Liver (tissue), 9 donors: ENCODE results near the gene PARVG. TPM values are rescaled to one million over a fixed set of nuclear protein-coding genes. Genes with fewer than 3 reads are reported as not detected.

Source experiments
- DNase-seq: peaks from one replicate; pipeline ENCODE4 v3.0.0-alpha.2; 2017; ENCODE audit warnings: low spot score
- H3K27ac ChIP-seq, 2 donors: one replicate each; pipeline ENCODE4 v1.7.0; 2013; ENCODE audit warnings: inconsistent platforms in 2 of 2, low read length in 2 of 2, control low read depth in 1 of 2, low read depth in 1 of 2, mild to moderate bottlenecking in 1 of 2
- H3K27me3 ChIP-seq, 4 donors: one replicate each; pipeline versions ENCODE4 v1.6.1 to v1.7.0; 2013; ENCODE audit warnings: low read length in 3 of 4, inconsistent platforms in 1 of 4, mild to moderate bottlenecking in 1 of 4, moderate library complexity in 1 of 4; ENCODE audit not compliant: control insufficient read depth in 4 of 4, insufficient read depth in 4 of 4
- H3K36me3 ChIP-seq, 4 donors: one replicate each; pipeline versions ENCODE4 v1.6.1 to v1.7.0; 2013; ENCODE audit warnings: low read length in 3 of 4, mild to moderate bottlenecking in 3 of 4, low read depth in 1 of 4, moderate library complexity in 1 of 4; ENCODE audit not compliant: control insufficient read depth in 4 of 4, insufficient read depth in 3 of 4
- H3K4me1 ChIP-seq, 4 donors: one replicate each; pipeline versions ENCODE4 v1.6.1 to v1.7.0; 2013; ENCODE audit warnings: low read length in 3 of 4, mild to moderate bottlenecking in 3 of 4, moderate library complexity in 1 of 4; ENCODE audit not compliant: control insufficient read depth in 4 of 4, insufficient read depth in 4 of 4
- H3K4me3 ChIP-seq, 3 donors: one replicate each; pipeline versions ENCODE4 v1.6.1 to v1.7.0; 2013; ENCODE audit warnings: low read length in 3 of 3, control low read depth in 1 of 3, low read depth in 1 of 3, mild to moderate bottlenecking in 1 of 3
- H3K9ac ChIP-seq, 2 donors: one replicate each; pipeline ENCODE4 v1.7.0; 2013; ENCODE audit warnings: low read length in 2 of 2, mild to moderate bottlenecking in 2 of 2, moderate library complexity in 2 of 2, control low read depth in 1 of 2, low read depth in 1 of 2
- H3K9me3 ChIP-seq, 4 donors: one replicate each; pipeline versions ENCODE4 v1.6.1 to v1.7.0; 2013; ENCODE audit warnings: low read length in 3 of 4; ENCODE audit not compliant: control insufficient read depth in 4 of 4
- CTCF ChIP-seq: fragments of 150-350 bp; IDR thresholded peaks from 2 replicates; pipeline ENCODE4 v1.5.1; 2017; ENCODE audit warnings: improper control_type of control experiment, low read depth, low read length; ENCODE audit not compliant: missing input control
- EGR1 ChIP-seq, 2 donors: IDR thresholded peaks; 2 replicates each; pipeline ENCODE4 v1.6.1; 2016 to 2018; ENCODE audit warnings: antibody characterized with exemption in 2 of 2, low read depth in 2 of 2
- FOXA1 ChIP-seq: IDR thresholded peaks from 2 replicates; pipeline ENCODE4 v1.6.1; 2016; ENCODE audit warnings: antibody characterized with exemption
- FOXA2 ChIP-seq: IDR thresholded peaks from 2 replicates; pipeline ENCODE4 v1.6.1; 2016; ENCODE audit warnings: antibody characterized with exemption
- GABPA ChIP-seq, 2 donors: IDR thresholded peaks in 1 of 2; conservative IDR thresholded peaks in 1 of 2; 2 replicates each; pipeline ENCODE4 v1.6.1; 2016; ENCODE audit warnings: antibody characterized with exemption in 2 of 2, mild to moderate bottlenecking in 1 of 2, moderate library complexity in 1 of 2
- HNF4A ChIP-seq, 2 donors: conservative IDR thresholded peaks; 2 replicates each; pipeline ENCODE4 v1.6.1; 2016; ENCODE audit warnings: antibody characterized with exemption in 2 of 2, mild to moderate bottlenecking in 2 of 2
- HNF4G ChIP-seq: IDR thresholded peaks from 2 replicates; pipeline ENCODE4 v1.6.1; 2016; ENCODE audit warnings: antibody characterized with exemption
- JUND ChIP-seq, 2 donors: IDR thresholded peaks; 2 replicates each; pipeline ENCODE4 v1.6.1; 2016; ENCODE audit warnings: antibody characterized with exemption in 2 of 2
- NR2F2 ChIP-seq: IDR thresholded peaks from 2 replicates; pipeline ENCODE4 v1.6.1; 2016; ENCODE audit warnings: antibody characterized with exemption
- RAD21 ChIP-seq, 2 donors: IDR thresholded peaks; 2 replicates each; pipeline ENCODE4 v1.6.1; 2016; ENCODE audit warnings: antibody characterized with exemption in 2 of 2, mild to moderate bottlenecking in 2 of 2
- REST ChIP-seq: IDR thresholded peaks from 2 replicates; pipeline ENCODE4 v1.6.1; 2016; ENCODE audit warnings: antibody characterized with exemption, mild to moderate bottlenecking
- RXRA ChIP-seq, 2 donors: IDR thresholded peaks; 2 replicates each; pipeline ENCODE4 v1.6.1; 2017 to 2018; ENCODE audit warnings: antibody characterized with exemption in 2 of 2, mild to moderate bottlenecking in 1 of 2
- SP1 ChIP-seq: IDR thresholded peaks from 2 replicates; pipeline ENCODE4 v1.6.1; 2018; ENCODE audit warnings: antibody characterized with exemption, mild to moderate bottlenecking
- TAF1 ChIP-seq: conservative IDR thresholded peaks from 2 replicates; pipeline ENCODE4 v1.6.1; 2016; ENCODE audit warnings: antibody characterized with exemption, mild to moderate bottlenecking
- YY1 ChIP-seq: IDR thresholded peaks from 2 replicates; pipeline ENCODE4 v1.6.1; 2016; ENCODE audit warnings: antibody characterized with exemption, mild to moderate bottlenecking
- WGBS: extraction: QIAGEN DNeasy Blood & Tissue Kit; methylation state at CpG from one replicate; pipeline ENCODE4 v1.1.7; 2013; 5-methylcytosine and 5-hydroxymethylcytosine counted together
- polyA plus RNA-seq, 2 donors: library from polyadenylated mRNA; stranded (reverse) in 1 of 2; unstranded in 1 of 2; fragments of 200-250 nt in 1 of 2; fragments of >200 nt in 1 of 2; fragmentation: Nextera tagmentation in 1 of 2; extraction: Ambion mirVana in 1 of 2; gene quantifications; one replicate each; pipeline versions ENCODE4 v1.2.1 to v1.2.3, GENCODE V29; 2013 to 2015
- total RNA-seq, 2 donors: library from RNA; depleted of rRNA; stranded (reverse); fragments of >200 nt; gene quantifications; one replicate each; pipeline ENCODE4 v1.2.3, GENCODE V29; 2014
- TF ChIP-seq, protein P1 (sequence below): IDR thresholded peaks from 2 replicates; pipeline ENCODE4 v1.6.1; 2016; ENCODE audit warnings: antibody characterized with exemption
- TF ChIP-seq, protein P2 (sequence below): IDR thresholded peaks from 2 replicates; pipeline ENCODE4 v1.6.1; 2016; ENCODE audit warnings: antibody characterized with exemption
- donor health status: healthy.
- donor health status: healthy.
- donor health status: healthy.
- donor health status: healthy.
- donor health status: healthy.

The PARVG gene
- total and polyA plus RNA-seq, 4 donors: 4.0 to 12.1 (median 6.6) TPM

DNA sequence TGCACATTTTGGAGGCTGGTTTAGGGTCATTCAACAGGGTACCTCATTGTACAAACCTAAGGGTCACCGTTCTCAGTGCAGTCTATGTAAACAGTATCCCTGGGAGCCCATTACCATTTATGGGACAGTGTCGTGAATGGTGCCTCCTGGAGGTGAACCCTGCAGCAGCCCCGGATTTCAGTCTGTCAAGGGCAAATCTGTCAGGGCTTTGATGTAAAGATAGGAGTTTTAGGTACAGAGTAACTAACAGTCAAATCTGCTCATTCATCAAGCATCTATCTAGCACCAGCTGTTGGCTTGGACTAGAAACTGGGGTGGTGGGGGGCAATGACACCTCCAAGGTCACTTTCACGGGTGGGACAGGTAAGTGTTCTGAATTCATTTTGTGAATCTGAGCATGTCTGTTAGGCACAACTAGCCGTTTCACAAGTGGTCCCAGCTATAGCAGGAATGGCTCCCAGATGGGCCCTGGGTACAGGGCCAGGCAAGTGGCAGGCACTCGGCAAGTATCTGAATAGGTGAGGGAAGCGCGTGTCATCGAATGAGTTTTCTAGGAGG lies 63.6 kb downstream of the PARVG start (continued):
- TF ChIP-seq REST (no peak), HNF4G (no peak), JUND (IDR thresholded peaks at IDR 0.05) (no peak), HNF4A (conservative IDR thresholded peaks at IDR 0.05) (no peak), EGR1 (IDR thresholded peaks at IDR 0.05; ENCODE audit: low read depth in 2 of 2) (no peak), FOXA2 (no peak), FOXA1 (no peak), SP1 (no peak)
- TF ChIP-seq, protein P1, sequence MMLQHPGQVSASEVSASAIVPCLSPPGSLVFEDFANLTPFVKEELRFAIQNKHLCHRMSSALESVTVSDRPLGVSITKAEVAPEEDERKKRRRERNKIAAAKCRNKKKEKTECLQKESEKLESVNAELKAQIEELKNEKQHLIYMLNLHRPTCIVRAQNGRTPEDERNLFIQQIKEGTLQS: no peak

DNA sequence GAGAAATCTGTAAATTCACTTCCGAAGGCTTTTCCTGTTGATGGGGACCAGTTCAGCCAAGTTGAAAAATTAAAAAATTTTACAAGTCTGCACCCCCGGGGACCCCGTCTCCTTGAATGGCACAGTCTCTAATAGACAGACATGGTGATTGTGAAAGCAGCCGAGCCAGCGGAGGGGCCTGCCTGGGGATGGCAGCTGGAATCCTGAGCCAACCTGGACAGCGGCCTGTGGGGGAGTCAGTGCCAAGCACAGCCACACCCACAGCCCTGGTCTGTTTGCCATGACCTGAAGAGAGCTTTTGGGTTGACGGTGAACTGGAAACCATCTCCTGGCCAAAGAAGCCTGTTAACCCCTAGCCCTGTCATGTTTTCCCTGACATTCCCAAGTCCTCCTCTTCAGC lies 64.7 kb downstream of the PARVG start:
- TF ChIP-seq, protein P1: no peak
- no peak for TF ChIP-seq FOXA2
- TF ChIP-seq EGR1 (IDR thresholded peaks at IDR 0.05; ENCODE audit: low read depth in 2 of 2): no peak
- TF ChIP-seq JUND (IDR thresholded peaks at IDR 0.05): no peak
- TF ChIP-seq NR2F2: no peak
- TF ChIP-seq RXRA (IDR thresholded peaks at IDR 0.05): no peak
- TF ChIP-seq, protein P2, sequence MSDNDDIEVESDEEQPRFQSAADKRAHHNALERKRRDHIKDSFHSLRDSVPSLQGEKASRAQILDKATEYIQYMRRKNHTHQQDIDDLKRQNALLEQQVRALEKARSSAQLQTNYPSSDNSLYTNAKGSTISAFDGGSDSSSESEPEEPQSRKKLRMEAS: no peak
- TF ChIP-seq TAF1: no peak
- DNase-seq: no peak
- H3K9me3 ChIP-seq: peaks cover 2 to 8% (median 6%) of the 10 kb centered on the region in 4 donors
- no peaks in the 10 kb centered on the region for H3K4me1 ChIP-seq
- no peak overlapping the region for H3K9ac ChIP-seq
- H3K27me3 ChIP-seq: peaks cover 0 to 4% (median 0%) of the 10 kb centered on the region in 4 donors
- WGBS: 64% methylated on average over 7 of the region's 7 CpGs
- no peaks in the 10 kb centered on the region for H3K36me3 ChIP-seq
- H3K4me3 ChIP-seq: no peak overlapping the region
- H3K27ac ChIP-seq: no peak overlapping the region

DNA sequence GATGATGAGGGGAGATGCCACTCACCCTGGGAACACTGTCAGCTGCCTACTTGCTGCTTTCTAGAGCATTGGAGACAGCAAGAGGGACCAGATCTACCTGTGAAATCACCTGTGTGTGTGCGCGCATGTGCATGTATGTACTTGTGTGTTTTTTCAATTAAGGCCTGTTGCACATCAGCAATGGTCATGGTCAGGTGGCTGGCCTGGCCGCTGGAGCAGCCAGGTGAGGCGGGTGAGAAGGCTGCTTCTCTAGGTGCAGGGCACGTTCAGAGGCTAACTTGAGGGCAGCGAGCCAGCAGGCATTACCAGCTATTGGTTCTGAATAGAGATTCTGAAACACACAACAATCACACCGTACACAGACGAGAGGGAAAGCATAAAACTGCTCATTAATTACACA lies 65.1 kb downstream of the PARVG start:
- H3K27me3 ChIP-seq: peaks cover 0 to 4% (median 0%) of the 10 kb centered on the region in 4 donors
- no peaks in the 10 kb centered on the region for H3K36me3 ChIP-seq
- DNase-seq: no peak
- WGBS: 89% methylated on average over 8 of the region's 8 CpGs
- no peak overlapping the region for H3K9ac ChIP-seq
- H3K4me3 ChIP-seq: no peak overlapping the region
- peaks cover 6 to 11% (median 6%) of the 10 kb centered on the region in 4 donors for H3K9me3 ChIP-seq
- no peak overlapping the region for H3K27ac ChIP-seq
- H3K4me1 ChIP-seq: no peaks in the 10 kb centered on the region
- TF ChIP-seq GABPA (IDR thresholded peaks at IDR 0.05 in 1 of 2, conservative IDR thresholded peaks at IDR 0.05 in 1 of 2) (no peak), NR2F2 (no peak), RXRA (IDR thresholded peaks at IDR 0.05) (no peak), CTCF (no peak), EGR1 (IDR thresholded peaks at IDR 0.05; ENCODE audit: low read depth in 2 of 2) (no peak), TAF1 (no peak), SP1 (no peak), HNF4A (conservative IDR thresholded peaks at IDR 0.05) (no peak), JUND (IDR thresholded peaks at IDR 0.05) (no peak), YY1 (no peak), RAD21 (IDR thresholded peaks at IDR 0.05) (no peak), REST (no peak), FOXA1 (no peak)
- TF ChIP-seq, protein P1: no peak
- TF ChIP-seq, protein P2: no peak
